Mesodermal cell (in vitro differentiated cells): Measurements from ENCODE around the gene PDGFA.

Source experiments
- H3K27ac ChIP-seq: 2 replicates; pipeline ENCODE4 v1.7.0; 2013; ENCODE audit warnings: mild to moderate bottlenecking, low read depth, low read length, moderate library complexity; ENCODE audit not compliant: severe bottlenecking
- H3K36me3 ChIP-seq: 2 replicates; pipeline ENCODE4 v1.7.1; 2013; ENCODE audit warnings: mild to moderate bottlenecking, low read length, moderate library complexity; ENCODE audit not compliant: control insufficient read depth, insufficient read depth
- H3K4me1 ChIP-seq: one replicate; pipeline ENCODE4 v1.7.1; 2013; ENCODE audit warnings: mild to moderate bottlenecking, low read length; ENCODE audit not compliant: insufficient read depth, control insufficient read depth, poor library complexity, severe bottlenecking
- H3K4me3 ChIP-seq: 2 replicates; pipeline ENCODE4 v1.7.0; 2013; ENCODE audit warnings: low read length, control low read depth, mild to moderate bottlenecking; ENCODE audit not compliant: insufficient read depth, poor library complexity, severe bottlenecking; ENCODE audit errors: extremely low read depth
- H3K9me3 ChIP-seq: 2 replicates; pipeline ENCODE4 v1.7.1; 2013; ENCODE audit warnings: mild to moderate bottlenecking, low read length, moderate library complexity; ENCODE audit not compliant: control insufficient read depth
- WGBS, 2 experiments: methylation state at CpG; one replicate each; pipeline ENCODE4 v1.1.5; 2013; ENCODE audit warnings: missing lambda C conversion rate in 2 of 2; ENCODE audit not compliant: insufficient coverage in 2 of 2; 5-methylcytosine and 5-hydroxymethylcytosine counted together

PDGFA gene

GRCh38 chr7:508461-509170 lies 11.0 kb downstream of the PDGFA start:
- WGBS, 2 experiments, result 90 to 93% methylated on average over 9 to 11 of the region's 12 CpGs
- H3K27ac ChIP-seq, result no peak overlapping the region
- H3K36me3 ChIP-seq, result peaks cover 57% of the 10 kb centered on the region
- H3K4me1 ChIP-seq, result peaks cover 4% of the 10 kb centered on the region
- H3K9me3 ChIP-seq, result no peaks in the 10 kb centered on the region
- H3K4me3 ChIP-seq, result no peak overlapping the region

GRCh38 chr7:507623-508300 lies 11.9 kb downstream of the PDGFA start:
- Histone ChIP-seq H3K4me3 (no peak overlapping the region), H3K9me3 (no peaks in the 10 kb centered on the region), H3K4me1 (no peaks in the 10 kb centered on the region), H3K36me3 (peaks cover 61% of the 10 kb centered on the region), H3K27ac (no peak overlapping the region)
- WGBS, 2 experiments, result 83 to 91% methylated on average over 4 to 8 of the region's 17 CpGs

- H3K4me3 ChIP-seq, result no peak overlapping the region
- H3K9me3 ChIP-seq, result no peaks in the 10 kb centered on the region
- no peaks in the 10 kb centered on the region for H3K4me1 ChIP-seq
- WGBS, 2 experiments, result 85 to 91% methylated on average over 10 to 12 of the region's 15 CpGs
- peaks cover 60% of the 10 kb centered on the region for H3K36me3 ChIP-seq
- no peak overlapping the region for H3K27ac ChIP-seq
Observed at GRCh38 chr7:506921-507622, 12.6 kb downstream of the PDGFA start.

GRCh38 chr7:506391-506831 lies 13.2 kb downstream of the PDGFA start:
- no peaks in the 10 kb centered on the region for H3K9me3 ChIP-seq
- 94 to 96% methylated on average over 8 to 11 of the region's 11 CpGs for WGBS, 2 experiments
- peaks cover 59% of the 10 kb centered on the region for H3K36me3 ChIP-seq
- no peaks in the 10 kb centered on the region for H3K4me1 ChIP-seq
- no peak overlapping the region for H3K4me3 ChIP-seq
- H3K27ac ChIP-seq, result no peak overlapping the region

DNA sequence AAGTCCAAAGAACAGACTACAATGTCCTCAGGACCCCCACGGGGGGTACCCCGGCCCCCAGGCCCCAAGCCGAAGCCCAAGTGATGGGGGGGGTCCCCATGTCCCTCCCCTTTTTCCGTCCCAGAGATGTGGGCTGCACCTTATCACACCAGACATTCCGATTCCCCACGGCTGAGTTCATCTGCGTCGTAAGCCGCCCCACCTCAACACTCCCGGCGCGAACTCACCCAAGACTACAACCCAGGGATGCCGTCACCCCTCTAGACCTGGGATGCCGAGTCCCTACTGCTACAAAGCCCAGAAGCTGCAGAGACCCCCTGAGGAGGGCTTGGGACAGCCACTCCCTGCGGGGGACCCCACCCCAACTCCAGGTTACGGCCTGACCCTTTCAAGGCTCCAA lies 14.5 kb downstream of the PDGFA start:
- 85 to 91% methylated on average over 12 to 14 of the region's 16 CpGs for WGBS, 2 experiments
- no peak overlapping the region for H3K27ac ChIP-seq

GRCh38 chr7:504221-505111 lies 15.2 kb downstream of the PDGFA start:
- Histone ChIP-seq H3K9me3 (no peaks in the 10 kb centered on the region), H3K4me3 (no peak overlapping the region), H3K27ac (no peak overlapping the region), H3K36me3 (peaks cover 70% of the 10 kb centered on the region), H3K4me1 (no peaks in the 10 kb centered on the region)
- 95 to 96% methylated on average over 29 of the region's 34 CpGs for WGBS, 2 experiments

More for the DNA sequence above, 14.5 kb downstream of the PDGFA start:
- Histone ChIP-seq H3K4me3 (no peak overlapping the region), H3K9me3 (no peaks in the 10 kb centered on the region), H3K36me3 (peaks cover 70% of the 10 kb centered on the region), H3K4me1 (no peaks in the 10 kb centered on the region)

DNA sequence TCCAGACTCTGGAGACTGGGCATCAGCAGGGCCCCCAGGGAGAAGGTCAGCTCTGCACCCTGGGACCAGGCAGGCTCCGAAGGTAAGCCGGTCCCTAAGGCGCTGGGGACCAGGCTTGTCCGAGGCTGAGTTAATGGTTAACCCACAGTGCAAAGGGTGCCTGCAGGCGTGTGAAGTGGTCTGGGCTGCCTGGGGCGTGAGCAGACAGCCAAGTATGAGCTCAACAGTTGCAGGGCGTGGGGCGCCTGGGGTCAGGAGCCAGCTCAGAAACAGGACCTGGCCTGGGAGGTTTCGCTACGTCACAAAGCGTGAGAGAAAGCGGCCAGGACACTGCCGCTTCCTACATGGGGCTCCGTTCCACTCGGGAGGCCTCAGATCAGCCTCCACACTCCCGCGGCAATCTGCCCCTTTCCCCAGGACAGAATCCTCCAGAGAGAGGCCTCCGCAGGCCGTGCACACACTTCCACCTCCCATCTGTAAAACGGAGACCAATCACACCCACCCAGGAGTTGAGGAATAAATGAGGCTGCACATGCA lies 16.0 kb downstream of the PDGFA start:
- H3K36me3 ChIP-seq, result peaks cover 70% of the 10 kb centered on the region
- no peak overlapping the region for H3K4me3 ChIP-seq
- no peak overlapping the region for H3K27ac ChIP-seq
- H3K4me1 ChIP-seq, result no peaks in the 10 kb centered on the region
- H3K9me3 ChIP-seq, result no peaks in the 10 kb centered on the region
- WGBS, 2 experiments, result 91 to 94% methylated on average over 15 to 20 of the region's 20 CpGs

- WGBS, 2 experiments, result 90 to 93% methylated on average over 11 to 13 of the region's 13 CpGs
- H3K4me1 ChIP-seq, result no peaks in the 10 kb centered on the region
- H3K36me3 ChIP-seq, result peaks cover 68% of the 10 kb centered on the region
- no peaks in the 10 kb centered on the region for H3K9me3 ChIP-seq
- H3K4me3 ChIP-seq, result no peak overlapping the region
- H3K27ac ChIP-seq, result no peak overlapping the region
Observed at GRCh38 chr7:502296-502695, 17.4 kb downstream of the PDGFA start.

GRCh38 chr7:501526-501925 lies 18.1 kb downstream of the PDGFA start:
- Histone ChIP-seq H3K36me3 (peaks cover 68% of the 10 kb centered on the region), H3K9me3 (no peaks in the 10 kb centered on the region), H3K4me3 (no peak overlapping the region), H3K27ac (no peak overlapping the region), H3K4me1 (no peaks in the 10 kb centered on the region)
- WGBS, 2 experiments, result 96 to 100% methylated on average over 1 to 6 of the region's 7 CpGs
